ENCODE data around the gene NUP133. TPM values are rescaled to one million over a fixed set of nuclear protein-coding genes. Genes with fewer than 3 reads are reported as not detected.

The NUP133 gene
- total RNA-seq, 1 experiment from 2014 or later, result 67.8 TPM

GRCh38 chr1:229537894-229538293, 29.8 kb upstream of the NUP133 start (continued):
- TF ChIP-seq ZNF425 (CRISPR knock-in tag; conservative IDR thresholded peaks at IDR 0.05) (no peak), FOXP1 (CRISPR knock-in tag; IDR thresholded peaks at IDR 0.05; ENCODE audit: borderline replicate concordance) (no peak)
- TF ChIP-seq, protein P1, sequence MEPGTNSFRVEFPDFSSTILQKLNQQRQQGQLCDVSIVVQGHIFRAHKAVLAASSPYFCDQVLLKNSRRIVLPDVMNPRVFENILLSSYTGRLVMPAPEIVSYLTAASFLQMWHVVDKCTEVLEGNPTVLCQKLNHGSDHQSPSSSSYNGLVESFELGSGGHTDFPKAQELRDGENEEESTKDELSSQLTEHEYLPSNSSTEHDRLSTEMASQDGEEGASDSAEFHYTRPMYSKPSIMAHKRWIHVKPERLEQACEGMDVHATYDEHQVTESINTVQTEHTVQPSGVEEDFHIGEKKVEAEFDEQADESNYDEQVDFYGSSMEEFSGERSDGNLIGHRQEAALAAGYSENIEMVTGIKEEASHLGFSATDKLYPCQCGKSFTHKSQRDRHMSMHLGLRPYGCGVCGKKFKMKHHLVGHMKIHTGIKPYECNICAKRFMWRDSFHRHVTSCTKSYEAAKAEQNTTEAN (CRISPR knock-in tag; IDR thresholded peaks at IDR 0.05), result no peak

DNA sequence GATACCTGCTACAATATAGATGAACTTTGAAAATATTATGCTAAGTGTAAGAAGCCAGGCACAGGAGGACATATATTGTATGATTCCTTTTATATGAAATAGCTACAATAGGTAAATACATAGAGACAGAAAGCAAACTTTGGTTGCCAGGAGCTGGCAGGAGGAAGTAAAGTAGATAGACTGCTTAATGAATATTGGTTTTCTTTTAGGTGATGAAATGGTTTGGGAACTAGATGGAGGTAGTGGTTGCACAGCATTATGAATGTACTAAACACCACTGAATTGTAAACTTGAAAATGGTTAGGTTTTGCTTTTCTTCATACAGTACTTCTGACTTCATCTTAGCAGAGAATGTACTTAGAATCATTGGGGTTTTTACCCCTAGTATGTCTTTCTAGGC, 28.8 kb upstream of the NUP133 start:
- Mint-ChIP-seq H3K9me3 (no peaks in the 10 kb centered on the region; the same call in 1 of the 2 replicates), H3K27ac (no peak overlapping the region), H3K36me3 (peaks cover 35% of the 10 kb centered on the region), H3K4me3 (no peak overlapping the region), H3K27me3 (ENCODE audit: low read depth) (no peaks in the 10 kb centered on the region), H3K4me1 (no peaks in the 10 kb centered on the region)
- no peak for ATAC-seq
- ChIA-PET POLR2A (no interaction called here), CTCF (interaction anchor here (0.7 kb wide), 1 partner anchor 23 kb away, joined by 3 read pairs; no protein-coding TSS in a partner anchor)
- no peak for DNase-seq (ENCODE audit: low spot score)
- TF ChIP-seq, protein P2, sequence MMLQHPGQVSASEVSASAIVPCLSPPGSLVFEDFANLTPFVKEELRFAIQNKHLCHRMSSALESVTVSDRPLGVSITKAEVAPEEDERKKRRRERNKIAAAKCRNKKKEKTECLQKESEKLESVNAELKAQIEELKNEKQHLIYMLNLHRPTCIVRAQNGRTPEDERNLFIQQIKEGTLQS (CRISPR knock-in tag; conservative IDR thresholded peaks at IDR 0.05), result no peak
- TF ChIP-seq, protein P3, sequence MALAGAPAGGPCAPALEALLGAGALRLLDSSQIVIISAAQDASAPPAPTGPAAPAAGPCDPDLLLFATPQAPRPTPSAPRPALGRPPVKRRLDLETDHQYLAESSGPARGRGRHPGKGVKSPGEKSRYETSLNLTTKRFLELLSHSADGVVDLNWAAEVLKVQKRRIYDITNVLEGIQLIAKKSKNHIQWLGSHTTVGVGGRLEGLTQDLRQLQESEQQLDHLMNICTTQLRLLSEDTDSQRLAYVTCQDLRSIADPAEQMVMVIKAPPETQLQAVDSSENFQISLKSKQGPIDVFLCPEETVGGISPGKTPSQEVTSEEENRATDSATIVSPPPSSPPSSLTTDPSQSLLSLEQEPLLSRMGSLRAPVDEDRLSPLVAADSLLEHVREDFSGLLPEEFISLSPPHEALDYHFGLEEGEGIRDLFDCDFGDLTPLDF (CRISPR knock-in tag; IDR thresholded peaks at IDR 0.05), result no peak
- TF ChIP-seq MXD4 (CRISPR knock-in tag; IDR thresholded peaks at IDR 0.05; ENCODE audit: borderline replicate concordance) (no peak), EMX1 (CRISPR knock-in tag; IDR thresholded peaks at IDR 0.05) (no peak), ZNF671 (CRISPR knock-in tag; IDR thresholded peaks at IDR 0.05) (no peak), STAT6 (CRISPR knock-in tag; conservative IDR thresholded peaks at IDR 0.05; ENCODE audit: low read depth) (no peak), ETV6 (CRISPR knock-in tag; IDR thresholded peaks at IDR 0.05) (no peak), ZNF425 (CRISPR knock-in tag; conservative IDR thresholded peaks at IDR 0.05) (no peak), GABPB1 (CRISPR knock-in tag; IDR thresholded peaks at IDR 0.05) (no peak), AFF4 (CRISPR knock-in tag; IDR thresholded peaks at IDR 0.05; ENCODE audit: borderline replicate concordance) (no peak)
